Esophagus mucosa (tissue), 1 donor: Measurements from ENCODE around the gene RGPD3. TPM values are rescaled to one million over a fixed set of nuclear protein-coding genes. Genes with fewer than 3 reads are reported as not detected.
"Not testable (repeated sequence)": the region's sequence is repeated elsewhere in the genome, so short reads cannot be mapped to it uniquely, and the experiment has no call there.

ENCODE experiments used
- ATAC-seq: fragments of 200-7000 bp; cut with Tn5 transposase; one replicate; pipeline ENCODE4 v1.9.1; 2020
- total RNA-seq: library from RNA; stranded (reverse); gene quantifications from one replicate; pipeline ENCODE4 v1.2.4, GENCODE V29; 2023
- donor health status: DM: yes; HTN: yes; CAD: no.

The RGPD3 gene
- total RNA-seq, result 0.04 TPM

DNA sequence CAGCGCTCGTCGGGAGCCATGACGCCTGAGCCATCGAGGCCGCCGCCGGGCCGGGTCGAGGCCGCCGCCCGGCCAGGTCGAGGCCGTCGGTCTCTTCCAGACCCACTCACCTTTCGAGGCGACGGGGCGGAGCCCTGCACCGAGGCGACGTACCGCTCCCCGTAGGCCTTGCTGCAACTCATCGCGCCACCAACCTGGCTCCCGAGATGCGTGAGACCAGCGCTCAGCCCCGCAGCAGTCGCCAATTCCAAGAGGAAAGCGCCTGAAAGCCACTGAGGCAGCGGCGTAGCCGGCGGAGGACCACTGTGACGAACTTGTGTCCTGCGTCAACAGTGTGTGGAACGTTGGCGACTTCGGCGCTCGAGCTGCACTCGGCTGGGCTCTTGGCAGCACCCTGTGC, at the start of gene RGPD3:
TSS of gene RGPD3 (minus strand) at position 307 of the 400 bp plus-strand sequence. CDS start at position 182, 125 bp downstream.
- not testable (repeated sequence) for ATAC-seq

GRCh38 chr2:106517329-106517728, 49.1 kb upstream of the RGPD3 start:
- ATAC-seq, result no peak

DNA sequence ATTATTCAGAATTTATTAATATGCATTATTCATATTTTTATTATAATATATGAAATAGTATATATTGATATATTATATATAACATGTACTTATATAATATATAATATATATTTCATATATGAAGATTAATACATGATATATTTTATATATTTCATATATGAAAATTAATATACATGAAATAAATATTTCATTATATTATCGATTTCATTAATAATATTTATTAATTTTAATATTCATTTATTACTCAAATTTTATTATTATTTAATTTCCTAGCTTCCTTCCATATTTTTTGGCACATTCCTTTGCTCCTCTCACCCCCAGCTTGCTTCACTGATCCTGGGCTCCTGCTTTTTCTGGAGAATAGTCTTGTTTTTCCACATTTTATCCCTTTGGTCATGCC, 48.7 kb upstream of the RGPD3 start:
- no peak for ATAC-seq

GRCh38 chr2:106516436-106516835, 48.2 kb upstream of the RGPD3 start:
- ATAC-seq, result no peak

DNA sequence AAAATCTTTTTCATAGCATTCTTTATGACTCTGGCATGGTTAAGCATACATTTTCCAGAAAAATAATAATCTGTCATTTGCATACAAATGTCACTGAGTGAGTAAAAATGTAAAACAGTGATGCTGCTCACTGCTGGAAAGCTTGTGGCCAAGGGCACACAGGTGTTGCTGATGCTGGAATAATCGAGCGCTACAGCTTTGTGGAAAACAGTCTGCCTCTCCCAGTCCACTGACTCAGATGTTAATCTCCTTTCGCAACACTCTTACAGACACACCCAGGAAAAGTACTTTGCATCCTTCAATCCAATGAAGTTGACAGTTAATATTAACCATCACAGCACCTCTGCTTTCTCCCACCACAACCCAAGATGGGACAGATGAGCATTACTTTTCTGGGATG, 46.6 kb upstream of the RGPD3 start:
- peak; percentile 79 for ATAC-seq

DNA sequence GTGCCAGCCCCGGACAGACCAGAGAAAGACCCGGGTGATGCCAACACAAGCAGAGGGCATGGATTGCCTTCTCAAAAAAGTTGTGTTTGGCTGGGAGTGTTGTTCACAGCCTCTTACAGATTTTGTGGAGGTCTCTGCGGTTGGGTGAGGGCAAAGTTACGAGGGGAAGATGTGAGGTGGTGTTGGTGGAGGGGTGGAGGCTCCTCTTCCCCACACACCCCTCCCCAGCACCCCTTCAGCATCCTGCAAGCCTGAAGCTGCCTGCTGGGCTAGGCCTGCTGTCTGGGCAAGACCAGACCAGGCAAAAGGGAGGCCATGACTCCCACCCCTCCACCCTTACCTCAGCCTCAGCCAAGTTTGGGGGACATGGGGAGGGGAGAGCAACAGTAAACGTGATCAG, 45.2 kb upstream of the RGPD3 start:
- ATAC-seq, result not testable (repeated sequence)

DNA sequence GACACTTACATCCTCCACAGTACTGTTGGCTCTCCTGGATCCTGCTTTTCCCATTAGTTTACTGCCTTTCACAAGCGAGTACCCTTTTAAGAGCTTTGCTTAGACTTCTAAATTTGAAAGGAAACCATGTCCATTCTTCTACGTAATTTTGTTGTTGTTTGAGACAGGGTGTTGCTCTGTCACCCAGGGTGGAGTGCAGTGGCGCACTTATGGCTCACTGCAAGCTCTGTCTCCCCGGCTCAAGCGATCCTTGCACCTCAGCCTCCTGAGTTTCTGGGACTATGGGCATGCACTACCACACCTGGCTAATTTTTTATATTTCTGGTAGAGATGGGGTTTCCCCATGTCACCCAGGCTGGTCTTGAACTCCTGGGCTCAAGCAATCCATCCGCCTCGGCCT, 43.7 kb upstream of the RGPD3 start:
- peak; percentile 60 for ATAC-seq

DNA sequence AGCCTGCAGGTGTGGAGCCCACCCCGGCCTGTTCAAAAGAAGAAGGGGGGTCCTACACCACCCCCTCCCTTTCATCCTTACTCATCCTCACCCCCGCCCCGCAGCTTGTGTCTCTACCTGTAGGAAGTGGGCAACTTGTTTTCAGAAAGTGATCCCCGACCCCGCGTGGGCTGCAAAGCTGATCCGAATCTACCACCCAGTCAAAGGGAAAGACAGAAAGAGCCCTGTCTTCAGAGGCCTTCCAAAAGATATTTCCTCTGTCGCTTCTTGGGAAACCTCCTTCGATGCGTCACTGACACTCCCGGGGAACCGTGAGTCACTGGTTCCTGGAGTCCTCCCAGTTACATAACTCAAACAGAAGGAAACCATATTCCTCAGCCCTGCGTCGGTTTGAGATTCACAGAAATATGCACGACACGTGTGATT, 43.3 kb upstream of the RGPD3 start:
- ATAC-seq, result peak; percentile 92

DNA sequence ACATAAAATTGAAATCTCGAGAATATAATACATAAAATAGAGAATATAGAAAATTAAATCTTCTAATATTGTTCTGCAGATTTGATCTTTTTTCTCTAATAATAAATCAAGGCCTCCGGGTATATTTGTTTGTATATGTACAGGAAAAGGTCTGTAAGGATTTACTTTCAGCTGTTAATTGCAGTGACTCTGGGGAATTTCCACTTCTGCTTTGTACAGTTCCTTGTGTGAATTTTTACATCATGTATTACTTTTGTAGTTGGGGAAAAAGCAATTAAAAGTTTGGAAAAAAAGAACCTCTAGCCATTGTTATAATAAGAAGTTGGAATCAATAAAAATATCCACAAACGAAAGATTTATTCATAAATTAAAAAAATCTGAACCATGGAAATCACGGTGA, 42.6 kb upstream of the RGPD3 start:
- not testable (repeated sequence) for ATAC-seq

DNA sequence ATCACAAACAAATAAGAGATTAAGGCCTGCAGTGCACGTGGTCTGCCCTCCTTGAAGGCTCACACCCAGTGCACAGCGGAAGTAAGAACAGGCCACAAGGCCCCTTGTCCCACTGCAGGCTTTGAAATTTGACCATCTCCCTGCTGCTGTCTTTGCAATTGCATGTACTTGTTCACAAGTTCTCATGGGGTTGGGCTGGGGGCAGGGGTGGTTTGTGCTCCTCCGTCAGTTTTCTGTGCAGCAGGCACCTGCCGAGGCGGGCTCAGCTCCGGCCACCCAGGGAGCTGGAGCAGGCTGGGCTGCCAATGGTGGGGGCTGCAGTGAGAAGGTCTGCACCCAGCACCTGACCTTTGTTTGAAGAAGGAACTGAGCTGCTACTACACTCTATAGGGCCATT, 41.2 kb upstream of the RGPD3 start:
- ATAC-seq, result not testable (repeated sequence)

DNA sequence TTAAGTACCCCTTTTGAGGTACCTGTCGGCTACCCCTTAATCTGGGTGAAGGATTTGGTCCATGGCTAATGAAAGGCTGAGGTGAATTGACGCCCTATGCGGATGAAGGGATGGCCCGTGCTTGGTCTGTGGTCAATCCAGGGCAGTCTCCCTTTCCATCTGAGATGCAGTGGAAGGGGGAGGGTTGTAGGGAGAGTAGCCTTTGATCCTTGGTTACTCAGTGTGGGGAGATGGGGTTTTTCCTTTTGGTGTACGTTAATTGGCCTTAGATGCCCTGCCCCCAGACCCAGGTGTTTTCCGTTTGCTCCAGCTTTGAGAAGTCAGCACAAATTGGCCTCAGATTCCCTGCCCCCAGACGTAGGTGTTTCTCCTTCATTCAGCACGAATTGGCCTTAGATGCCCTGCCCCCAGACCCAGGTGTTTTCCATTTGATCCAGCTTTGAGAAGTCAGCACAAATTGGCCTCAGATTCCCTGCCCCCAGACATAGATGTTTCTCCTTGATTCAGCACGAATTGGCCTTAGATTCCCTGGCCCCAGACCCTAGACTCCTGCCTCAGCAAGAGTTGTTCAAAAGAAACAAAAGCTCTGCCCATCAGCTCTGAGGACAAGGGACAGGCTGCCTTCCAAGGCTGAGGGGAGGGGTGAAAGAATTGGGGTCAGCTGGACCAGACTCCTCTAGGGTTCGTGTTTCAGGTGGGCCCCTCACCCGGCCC, 40.6 kb upstream of the RGPD3 start:
- ATAC-seq, result not testable (repeated sequence)

- ATAC-seq, result not testable (repeated sequence)
Observed at GRCh38 chr2:106506002-106506687, 37.9 kb upstream of the RGPD3 start.

GRCh38 chr2:106504787-106505186, 36.6 kb upstream of the RGPD3 start:
- not testable (repeated sequence) for ATAC-seq

GRCh38 chr2:106504192-106504591, 36.0 kb upstream of the RGPD3 start:
- peak; percentile 75 for ATAC-seq

DNA sequence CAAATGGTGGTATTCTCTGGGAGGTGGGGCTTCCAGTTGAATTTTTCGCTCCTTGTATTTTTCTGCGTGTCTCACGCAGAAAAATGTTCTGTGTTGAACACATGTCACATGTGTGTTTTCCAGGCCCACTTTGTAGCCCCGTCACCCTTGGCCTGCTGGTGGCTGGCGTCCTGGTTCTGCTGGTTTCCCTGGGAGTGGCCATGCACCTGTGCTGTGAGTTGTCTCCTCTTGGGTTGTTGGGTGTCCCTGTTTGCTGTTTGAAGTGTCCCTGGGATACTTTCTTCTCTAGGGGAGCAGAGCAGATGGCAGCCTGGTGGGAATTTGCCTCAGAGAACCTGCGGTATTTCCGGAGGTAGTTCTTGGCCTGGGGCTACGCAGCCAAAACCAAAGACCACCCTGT, 34.1 kb upstream of the RGPD3 start:
- ATAC-seq, result not testable (repeated sequence)

DNA sequence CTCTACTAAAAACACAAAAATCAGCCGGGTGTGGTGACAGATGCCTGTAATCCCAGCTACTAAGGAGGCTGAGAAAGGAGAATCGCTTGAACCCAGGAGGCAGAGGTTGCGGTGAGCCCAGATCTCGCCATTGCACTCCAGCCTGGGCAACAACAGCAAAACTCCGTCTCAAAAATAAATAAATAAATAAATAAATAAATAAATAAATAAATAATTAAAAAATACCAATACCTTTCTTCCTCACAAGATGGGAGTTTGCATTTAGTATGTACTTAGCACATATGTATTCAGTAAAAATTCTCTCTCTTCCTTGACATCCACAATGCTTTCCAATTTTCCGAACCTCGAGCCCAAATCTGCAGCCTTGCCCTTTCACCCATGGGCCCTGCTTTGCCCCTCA, 32.1 kb upstream of the RGPD3 start:
- ATAC-seq, result not testable (repeated sequence)

DNA sequence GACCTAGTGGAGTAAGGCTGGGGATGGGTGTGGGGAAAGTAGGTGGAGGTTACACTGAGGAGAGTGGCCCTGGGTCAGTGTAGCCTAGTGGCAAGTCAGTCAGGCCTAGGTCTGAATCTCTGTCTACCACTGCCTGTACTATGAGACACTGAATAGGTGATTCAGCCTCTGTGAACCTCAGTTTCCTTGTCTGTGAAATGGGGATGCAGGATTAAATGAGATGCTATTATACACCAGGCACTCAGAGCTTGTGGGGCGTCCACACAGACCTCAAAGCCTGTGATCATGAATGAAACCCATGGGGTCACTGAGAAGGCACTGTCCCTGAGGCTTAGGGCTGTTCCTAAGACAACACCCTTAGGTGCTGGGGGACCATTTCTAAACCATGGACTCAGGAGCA, 30.3 kb upstream of the RGPD3 start:
- not testable (repeated sequence) for ATAC-seq

- ATAC-seq, result not testable (repeated sequence)
Observed at GRCh38 chr2:106492913-106493312, 24.7 kb upstream of the RGPD3 start.

GRCh38 chr2:106492399-106492798, 24.2 kb upstream of the RGPD3 start:
- ATAC-seq, result not testable (repeated sequence)

DNA sequence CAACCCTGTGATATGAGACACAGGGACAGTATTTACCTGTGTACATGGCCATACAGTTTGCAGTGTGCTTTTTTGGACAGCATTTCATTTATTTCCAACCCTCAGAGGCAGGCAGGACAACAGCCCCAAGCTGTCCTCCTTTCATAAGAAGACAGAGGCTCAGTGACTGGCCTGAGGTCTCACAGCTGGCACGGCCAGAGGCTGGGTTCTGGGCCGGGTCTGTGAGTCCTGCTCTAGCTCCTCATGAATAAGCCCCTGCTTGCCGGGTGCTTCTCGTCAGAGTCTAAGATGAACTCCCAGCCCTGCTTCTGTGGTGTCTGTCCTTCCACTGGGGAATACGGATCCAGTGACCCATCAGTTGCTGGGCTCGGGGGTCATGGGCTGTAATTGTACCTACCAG, 21.5 kb upstream of the RGPD3 start:
- not testable (repeated sequence) for ATAC-seq

DNA sequence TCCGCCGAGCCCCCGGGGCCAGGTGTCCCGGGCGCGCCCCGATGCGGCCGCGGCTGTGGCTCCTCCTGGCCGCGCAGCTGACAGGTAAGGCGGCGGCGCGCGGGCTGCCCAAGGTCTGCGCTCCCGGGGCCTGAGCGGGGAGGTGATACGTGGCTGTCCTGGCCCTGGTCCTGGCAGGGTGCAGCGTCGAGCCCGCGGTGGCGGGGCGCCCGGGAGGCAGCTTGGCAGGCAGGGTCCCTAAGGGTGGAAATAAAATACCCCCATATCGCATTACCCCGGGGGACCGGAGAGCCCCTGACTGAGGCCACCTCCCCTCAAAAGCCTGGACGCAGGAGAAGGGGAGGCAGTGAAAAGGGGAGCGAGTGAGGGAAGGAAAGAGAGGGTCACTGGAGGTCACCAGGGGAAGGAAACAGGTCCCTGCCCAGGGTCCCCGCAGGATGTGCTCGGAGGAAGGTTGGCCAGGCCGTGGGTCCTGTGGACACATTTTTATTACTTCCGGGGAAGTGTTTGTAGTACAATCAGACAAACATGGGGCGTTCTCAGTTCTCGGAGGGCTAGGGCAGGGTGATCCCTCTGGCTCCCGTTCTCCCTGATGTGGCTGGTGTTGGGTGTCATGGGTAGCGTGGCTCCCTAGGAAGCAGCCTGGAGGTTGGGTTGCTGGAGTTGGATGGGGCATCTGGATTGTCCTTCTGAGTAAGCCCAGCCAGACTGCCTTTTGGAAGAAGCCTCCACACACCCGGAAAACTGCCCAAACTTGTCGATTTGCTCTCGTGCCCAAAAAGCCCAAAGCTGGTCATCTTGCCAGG, 19.4 kb upstream of the RGPD3 start:
- ATAC-seq, result peak; percentile 26

GRCh38 chr2:106486551-106487385, 18.6 kb upstream of the RGPD3 start, which contains the start of gene CD8B2:
Gene CD8B2, plus strand, starts transcription at chr2:106487364. Its CDS starts 63 bp downstream, at chr2:106487427.
- ATAC-seq, result not testable (repeated sequence)
